ENCODE results near the gene HNRNPF.

DNA sequence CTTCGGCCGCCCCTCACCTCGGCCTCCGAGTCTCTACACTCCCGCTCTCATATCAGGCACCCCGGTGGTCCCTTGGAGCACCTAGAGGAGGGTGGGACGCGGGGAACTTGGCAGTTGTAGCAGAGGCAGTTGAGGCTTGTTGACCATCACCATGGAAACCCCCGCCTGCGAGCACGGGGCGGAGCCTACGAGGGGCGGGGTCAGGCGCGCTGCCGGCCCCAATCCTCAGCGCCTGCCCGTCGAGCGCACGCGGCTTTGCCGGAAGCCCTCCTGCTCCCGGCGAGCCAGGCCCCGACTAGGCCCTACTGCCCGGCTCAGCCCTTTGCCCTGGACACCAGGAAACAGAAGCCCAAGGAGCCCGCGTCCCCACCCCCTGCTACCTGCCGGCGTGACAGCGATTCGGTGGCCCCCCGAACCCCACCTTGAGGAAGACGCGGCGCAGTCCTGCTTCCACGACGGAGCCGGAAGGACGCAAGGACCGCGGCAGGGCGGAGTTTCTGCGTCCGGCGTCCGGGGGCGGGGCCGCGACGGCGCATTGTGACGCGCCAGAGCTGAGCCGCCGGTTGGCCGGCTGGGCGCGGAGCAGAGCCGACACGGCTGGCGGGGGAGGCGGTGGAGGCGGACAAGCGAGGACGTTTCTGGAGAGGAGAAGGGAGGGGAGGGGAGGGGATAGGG, at the start of gene HNRNPF:
- TF ChIP-seq, protein P1, sequence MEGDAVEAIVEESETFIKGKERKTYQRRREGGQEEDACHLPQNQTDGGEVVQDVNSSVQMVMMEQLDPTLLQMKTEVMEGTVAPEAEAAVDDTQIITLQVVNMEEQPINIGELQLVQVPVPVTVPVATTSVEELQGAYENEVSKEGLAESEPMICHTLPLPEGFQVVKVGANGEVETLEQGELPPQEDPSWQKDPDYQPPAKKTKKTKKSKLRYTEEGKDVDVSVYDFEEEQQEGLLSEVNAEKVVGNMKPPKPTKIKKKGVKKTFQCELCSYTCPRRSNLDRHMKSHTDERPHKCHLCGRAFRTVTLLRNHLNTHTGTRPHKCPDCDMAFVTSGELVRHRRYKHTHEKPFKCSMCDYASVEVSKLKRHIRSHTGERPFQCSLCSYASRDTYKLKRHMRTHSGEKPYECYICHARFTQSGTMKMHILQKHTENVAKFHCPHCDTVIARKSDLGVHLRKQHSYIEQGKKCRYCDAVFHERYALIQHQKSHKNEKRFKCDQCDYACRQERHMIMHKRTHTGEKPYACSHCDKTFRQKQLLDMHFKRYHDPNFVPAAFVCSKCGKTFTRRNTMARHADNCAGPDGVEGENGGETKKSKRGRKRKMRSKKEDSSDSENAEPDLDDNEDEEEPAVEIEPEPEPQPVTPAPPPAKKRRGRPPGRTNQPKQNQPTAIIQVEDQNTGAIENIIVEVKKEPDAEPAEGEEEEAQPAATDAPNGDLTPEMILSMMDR (IDR thresholded peaks at IDR 0.05) = no peak
- TF ChIP-seq POLR2A (IDR thresholded peaks at IDR 0.05) = peak; percentile 91 to 98

Measured in Peyer's patch (tissue), 4 donors.